Ishikawa (cell line): Measurements from ENCODE around the gene DGKG.

ENCODE experiments used
- CEBPB ChIP-seq: IDR thresholded peaks from 2 replicates; pipeline ENCODE4 v1.6.1; 2012
- CREB1 ChIP-seq: IDR thresholded peaks from 2 replicates; pipeline ENCODE4 v1.6.1; 2012; ENCODE audit warnings: low read depth
- EGR1 ChIP-seq: IDR thresholded peaks from 2 replicates; pipeline ENCODE4 v1.6.1; 2012
- EP300 ChIP-seq: IDR thresholded peaks from 2 replicates; pipeline ENCODE4 v1.6.1; 2012; ENCODE audit warnings: borderline replicate concordance
- FOXM1 ChIP-seq: IDR thresholded peaks from 2 replicates; pipeline ENCODE4 v1.6.1; 2012; ENCODE audit warnings: low read depth, borderline replicate concordance
- NFIC ChIP-seq: IDR thresholded peaks from 2 replicates; pipeline ENCODE4 v1.6.1; 2012
- RAD21 ChIP-seq: IDR thresholded peaks from 2 replicates; pipeline ENCODE4 v1.6.1; 2012; ENCODE audit warnings: low read depth
- TAF1 ChIP-seq: IDR thresholded peaks from 2 replicates; pipeline ENCODE4 v1.6.1; 2012; ENCODE audit warnings: low read depth, mild to moderate bottlenecking
- TCF12 ChIP-seq: IDR thresholded peaks from 2 replicates; pipeline ENCODE4 v1.6.1; 2012; ENCODE audit warnings: low read depth
- TEAD4 ChIP-seq: IDR thresholded peaks from 2 replicates; pipeline ENCODE4 v1.6.1; 2012
- YY1 ChIP-seq: IDR thresholded peaks from 2 replicates; pipeline ENCODE4 v1.6.1; 2012; ENCODE audit warnings: low read depth
- ZBTB7A ChIP-seq: IDR thresholded peaks from 2 replicates; pipeline ENCODE4 v1.6.1; 2012; ENCODE audit warnings: low read depth
- TF ChIP-seq, protein P1 (sequence below): IDR thresholded peaks from 2 replicates; pipeline ENCODE4 v1.6.1; 2012; ENCODE audit warnings: low read depth, mild to moderate bottlenecking
- TF ChIP-seq, protein P2 (sequence below): IDR thresholded peaks from 2 replicates; pipeline ENCODE4 v1.6.1; 2012
- TF ChIP-seq, protein P3 (sequence below): IDR thresholded peaks from 2 replicates; pipeline ENCODE4 v1.6.1; 2012

Gene DGKG

DNA sequence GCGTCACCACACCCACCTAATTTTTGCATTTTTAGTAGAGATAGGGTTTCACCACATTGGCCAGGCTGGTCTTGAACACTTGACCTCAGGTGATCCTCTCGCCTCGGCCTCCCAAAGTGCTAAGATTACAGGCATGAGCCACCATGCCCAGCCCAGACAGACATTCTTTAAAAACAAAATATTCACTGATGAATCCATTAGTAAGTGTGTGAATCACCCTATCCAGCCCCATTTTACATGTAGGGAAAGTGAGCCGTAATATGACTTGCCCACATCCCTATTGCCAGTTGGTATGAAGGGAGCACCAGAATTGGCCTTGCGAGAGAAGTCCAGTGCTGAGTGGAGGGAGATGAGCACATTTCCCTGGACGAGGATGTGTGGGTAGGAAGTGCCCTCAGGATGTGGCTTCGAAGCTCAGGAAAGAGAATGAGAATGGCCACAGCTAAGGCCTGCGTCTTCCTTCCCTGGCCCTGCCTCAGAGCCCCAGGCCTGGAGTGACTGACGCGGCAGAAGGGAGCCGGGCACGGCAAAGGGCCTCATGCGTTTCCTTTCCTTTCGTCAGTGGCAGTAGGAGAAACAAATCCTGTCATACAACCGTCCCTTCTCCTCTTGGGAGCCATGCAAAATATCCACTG, 224.9 kb downstream of the DGKG start:
- TF ChIP-seq CEBPB, result no peak
- no peak for TF ChIP-seq TEAD4
- TF ChIP-seq NFIC, result no peak
- TF ChIP-seq TAF1, result no peak
- TF ChIP-seq, protein P1, sequence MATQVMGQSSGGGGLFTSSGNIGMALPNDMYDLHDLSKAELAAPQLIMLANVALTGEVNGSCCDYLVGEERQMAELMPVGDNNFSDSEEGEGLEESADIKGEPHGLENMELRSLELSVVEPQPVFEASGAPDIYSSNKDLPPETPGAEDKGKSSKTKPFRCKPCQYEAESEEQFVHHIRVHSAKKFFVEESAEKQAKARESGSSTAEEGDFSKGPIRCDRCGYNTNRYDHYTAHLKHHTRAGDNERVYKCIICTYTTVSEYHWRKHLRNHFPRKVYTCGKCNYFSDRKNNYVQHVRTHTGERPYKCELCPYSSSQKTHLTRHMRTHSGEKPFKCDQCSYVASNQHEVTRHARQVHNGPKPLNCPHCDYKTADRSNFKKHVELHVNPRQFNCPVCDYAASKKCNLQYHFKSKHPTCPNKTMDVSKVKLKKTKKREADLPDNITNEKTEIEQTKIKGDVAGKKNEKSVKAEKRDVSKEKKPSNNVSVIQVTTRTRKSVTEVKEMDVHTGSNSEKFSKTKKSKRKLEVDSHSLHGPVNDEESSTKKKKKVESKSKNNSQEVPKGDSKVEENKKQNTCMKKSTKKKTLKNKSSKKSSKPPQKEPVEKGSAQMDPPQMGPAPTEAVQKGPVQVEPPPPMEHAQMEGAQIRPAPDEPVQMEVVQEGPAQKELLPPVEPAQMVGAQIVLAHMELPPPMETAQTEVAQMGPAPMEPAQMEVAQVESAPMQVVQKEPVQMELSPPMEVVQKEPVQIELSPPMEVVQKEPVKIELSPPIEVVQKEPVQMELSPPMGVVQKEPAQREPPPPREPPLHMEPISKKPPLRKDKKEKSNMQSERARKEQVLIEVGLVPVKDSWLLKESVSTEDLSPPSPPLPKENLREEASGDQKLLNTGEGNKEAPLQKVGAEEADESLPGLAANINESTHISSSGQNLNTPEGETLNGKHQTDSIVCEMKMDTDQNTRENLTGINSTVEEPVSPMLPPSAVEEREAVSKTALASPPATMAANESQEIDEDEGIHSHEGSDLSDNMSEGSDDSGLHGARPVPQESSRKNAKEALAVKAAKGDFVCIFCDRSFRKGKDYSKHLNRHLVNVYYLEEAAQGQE, result no peak
- no peak for TF ChIP-seq EGR1
- no peak for TF ChIP-seq CREB1
- TF ChIP-seq RAD21, result no peak
- no peak for TF ChIP-seq ZBTB7A
- no peak for TF ChIP-seq TCF12
- TF ChIP-seq, protein P2, sequence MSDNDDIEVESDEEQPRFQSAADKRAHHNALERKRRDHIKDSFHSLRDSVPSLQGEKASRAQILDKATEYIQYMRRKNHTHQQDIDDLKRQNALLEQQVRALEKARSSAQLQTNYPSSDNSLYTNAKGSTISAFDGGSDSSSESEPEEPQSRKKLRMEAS, result no peak
- TF ChIP-seq FOXM1, result no peak
- TF ChIP-seq, protein P3, sequence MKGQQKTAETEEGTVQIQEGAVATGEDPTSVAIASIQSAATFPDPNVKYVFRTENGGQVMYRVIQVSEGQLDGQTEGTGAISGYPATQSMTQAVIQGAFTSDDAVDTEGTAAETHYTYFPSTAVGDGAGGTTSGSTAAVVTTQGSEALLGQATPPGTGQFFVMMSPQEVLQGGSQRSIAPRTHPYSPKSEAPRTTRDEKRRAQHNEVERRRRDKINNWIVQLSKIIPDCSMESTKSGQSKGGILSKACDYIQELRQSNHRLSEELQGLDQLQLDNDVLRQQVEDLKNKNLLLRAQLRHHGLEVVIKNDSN, result no peak

DNA sequence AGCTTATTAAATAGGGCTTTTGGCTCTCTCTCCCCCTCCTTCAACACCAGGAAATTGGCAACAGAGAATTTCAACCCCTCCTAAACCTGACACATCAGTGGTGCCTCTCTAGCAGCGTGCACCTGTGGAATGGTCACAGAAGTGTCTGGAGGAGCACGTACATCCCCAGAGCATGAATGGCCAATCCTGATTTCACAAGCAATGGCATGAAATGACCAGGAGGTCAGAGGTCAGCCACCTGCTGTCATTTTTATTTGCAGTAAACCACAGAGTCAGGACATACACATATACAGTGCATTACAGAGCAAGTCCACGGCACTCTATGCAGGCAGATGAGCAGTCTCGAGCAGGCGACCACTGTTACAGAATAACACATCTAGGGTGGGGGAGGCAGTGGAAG, 228.1 kb downstream of the DGKG start:
- TF ChIP-seq TEAD4, result no peak
- TF ChIP-seq ZBTB7A, result no peak
- no peak for TF ChIP-seq FOXM1
- TF ChIP-seq EGR1, result no peak
- no peak for TF ChIP-seq EP300
- no peak for TF ChIP-seq TCF12
- TF ChIP-seq, protein P1, result no peak
- TF ChIP-seq CREB1, result no peak
- no peak for TF ChIP-seq YY1
- TF ChIP-seq RAD21, result no peak
- no peak for TF ChIP-seq NFIC
- TF ChIP-seq, protein P3, result no peak
- TF ChIP-seq, protein P2, result no peak
- no peak for TF ChIP-seq TAF1
- no peak for TF ChIP-seq CEBPB

DNA sequence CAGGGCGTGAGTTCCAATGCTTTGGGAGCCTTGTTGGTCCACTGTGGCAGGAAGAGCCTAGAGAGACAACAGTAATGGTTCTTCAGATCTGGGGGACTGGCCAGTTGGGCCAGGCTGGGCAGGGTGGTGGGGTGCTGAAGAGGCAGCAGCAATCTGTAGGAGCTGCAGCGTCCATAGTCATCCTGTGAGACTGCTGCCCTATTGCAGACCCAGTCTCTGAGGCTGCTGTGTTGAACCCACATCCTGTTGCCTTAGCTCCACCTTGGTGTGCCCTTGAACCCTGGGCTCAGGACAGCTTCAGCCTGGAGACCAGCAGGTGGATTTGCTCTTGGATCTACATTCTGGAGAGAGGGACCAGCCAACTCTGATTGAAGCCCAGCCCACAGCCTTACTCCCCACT, 229.5 kb downstream of the DGKG start:
- TF ChIP-seq TEAD4 (no peak), FOXM1 (no peak), RAD21 (no peak), CREB1 (no peak), NFIC (no peak), EGR1 (no peak), CEBPB (no peak), TAF1 (no peak), EP300 (no peak), YY1 (no peak), ZBTB7A (no peak), TCF12 (no peak)
- TF ChIP-seq, protein P1, result no peak
- TF ChIP-seq, protein P2, result no peak
- TF ChIP-seq, protein P3, result no peak

DNA sequence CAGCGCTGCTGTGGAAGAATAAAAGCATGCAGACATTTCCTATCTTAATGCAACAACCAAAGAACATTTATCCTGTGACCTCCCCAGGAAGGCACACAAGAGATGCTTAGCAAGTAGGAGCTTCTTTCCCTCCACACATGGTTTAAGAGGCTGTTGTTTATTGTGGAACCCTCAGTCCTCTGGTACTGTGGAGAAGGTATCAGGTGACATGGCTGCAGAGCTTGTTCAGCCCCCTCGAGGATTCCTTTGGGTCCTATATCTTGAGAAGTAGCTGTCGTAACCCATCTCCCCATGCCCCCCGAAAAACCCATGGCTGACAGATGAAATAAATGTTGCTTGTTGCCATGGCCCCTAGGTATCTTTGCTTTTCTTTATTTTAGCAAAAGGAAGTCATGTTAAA, 232.8 kb downstream of the DGKG start:
- TF ChIP-seq, protein P1, result no peak
- TF ChIP-seq NFIC, result no peak
- no peak for TF ChIP-seq EP300
- TF ChIP-seq CEBPB, result no peak
- TF ChIP-seq CREB1, result no peak
- TF ChIP-seq RAD21, result no peak
- TF ChIP-seq ZBTB7A, result no peak
